ENCODE measurements around the gene AMACR. TPM values are rescaled to one million over a fixed set of nuclear protein-coding genes. Genes with fewer than 3 reads are reported as not detected.
"Not testable (repeated sequence)": the region's sequence is repeated elsewhere in the genome, so short reads cannot be mapped to it uniquely, and the experiment has no call there.

The AMACR gene
- total RNA-seq, 2 experiments from 2014 or later, result 6.6 to 9.5 TPM

DNA sequence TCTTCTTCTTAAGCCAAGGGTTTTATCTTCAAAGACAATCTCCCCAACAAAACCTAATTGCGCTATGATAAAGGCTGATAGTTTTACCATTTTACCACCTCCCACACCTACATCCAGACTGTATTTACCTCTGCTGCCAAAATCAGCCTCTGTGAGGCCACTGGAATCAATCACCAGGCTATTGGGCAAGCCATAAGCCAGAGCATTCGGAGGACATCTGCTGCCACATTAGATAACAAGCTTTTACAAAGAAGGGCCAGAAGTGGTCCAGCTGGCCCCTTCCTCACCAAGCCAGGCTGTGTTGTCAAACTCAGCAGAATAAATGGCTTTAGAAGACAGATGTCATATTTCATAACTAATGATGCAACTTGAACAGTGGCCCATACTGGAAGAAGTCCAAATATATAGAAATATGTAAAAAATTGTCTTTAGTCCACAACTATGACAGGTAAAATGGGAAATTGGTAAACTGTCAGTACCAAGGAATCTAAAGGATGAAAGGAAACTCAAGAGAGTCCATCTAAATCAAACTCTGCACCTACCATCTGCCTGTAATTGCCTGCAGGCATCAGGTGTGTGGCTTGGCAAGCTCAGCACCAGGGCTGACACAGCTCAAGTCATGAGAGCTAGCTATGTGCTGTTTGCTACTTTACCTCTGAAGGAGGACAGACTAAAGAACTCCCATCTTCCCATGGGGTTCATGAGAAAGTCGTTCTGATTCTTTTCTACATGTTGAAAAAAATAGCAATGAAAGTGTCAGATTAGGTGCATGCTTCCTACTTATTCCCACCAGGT is 39.4 kb downstream of the AMACR start:
- no peak overlapping the region for H3K4me3 Mint-ChIP-seq
- H3K36me3 Mint-ChIP-seq, result no peaks in the 10 kb centered on the region
- H3K27me3 Mint-ChIP-seq, result no peaks in the 10 kb centered on the region
- H3K27ac Mint-ChIP-seq, result no peak overlapping the region
- H3K9me3 Mint-ChIP-seq (ENCODE audit: low read depth), result no peaks in the 10 kb centered on the region
- CTCF ChIA-PET, result interaction anchor here (1.7 to 3.0 kb wide), 3 partner anchors 32 to 533 kb away, joined by 4 to 14 read pairs (median 10); partner anchors contain the start of genes RXFP3 and TARS1
- DNase-seq, result no peak
- no peak for ATAC-seq
- peaks cover 22% of the 10 kb centered on the region for H3K4me1 Mint-ChIP-seq

DNA sequence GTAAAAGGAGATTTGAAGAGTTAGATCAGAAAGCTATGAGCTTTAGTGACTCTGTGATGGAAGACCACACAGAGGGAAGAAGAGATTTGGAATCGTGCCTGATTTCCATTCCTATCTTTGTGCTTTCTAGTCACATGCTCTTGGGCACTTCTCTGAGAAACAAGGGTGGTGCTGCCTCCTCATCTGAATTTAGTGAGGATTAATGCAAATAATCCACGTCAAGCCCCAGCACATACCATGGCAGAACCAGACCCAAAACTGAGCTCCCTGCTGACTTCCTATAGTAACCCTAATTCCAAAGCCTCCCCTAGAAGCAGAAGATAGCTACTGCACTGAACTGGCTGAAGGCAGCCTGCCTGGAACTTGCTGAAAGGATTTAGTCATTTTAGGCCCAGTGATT is 41.0 kb downstream of the AMACR start:
- ATAC-seq (no peak), DNase-seq (no peak)
- Mint-ChIP-seq H3K9me3 (ENCODE audit: low read depth) (no peaks in the 10 kb centered on the region), H3K4me3 (no peak overlapping the region), H3K4me1 (peaks cover 16% of the 10 kb centered on the region), H3K36me3 (no peaks in the 10 kb centered on the region), H3K27me3 (peaks cover 4% of the 10 kb centered on the region), H3K27ac (no peak overlapping the region)
- CTCF ChIA-PET, result no interaction called here

DNA sequence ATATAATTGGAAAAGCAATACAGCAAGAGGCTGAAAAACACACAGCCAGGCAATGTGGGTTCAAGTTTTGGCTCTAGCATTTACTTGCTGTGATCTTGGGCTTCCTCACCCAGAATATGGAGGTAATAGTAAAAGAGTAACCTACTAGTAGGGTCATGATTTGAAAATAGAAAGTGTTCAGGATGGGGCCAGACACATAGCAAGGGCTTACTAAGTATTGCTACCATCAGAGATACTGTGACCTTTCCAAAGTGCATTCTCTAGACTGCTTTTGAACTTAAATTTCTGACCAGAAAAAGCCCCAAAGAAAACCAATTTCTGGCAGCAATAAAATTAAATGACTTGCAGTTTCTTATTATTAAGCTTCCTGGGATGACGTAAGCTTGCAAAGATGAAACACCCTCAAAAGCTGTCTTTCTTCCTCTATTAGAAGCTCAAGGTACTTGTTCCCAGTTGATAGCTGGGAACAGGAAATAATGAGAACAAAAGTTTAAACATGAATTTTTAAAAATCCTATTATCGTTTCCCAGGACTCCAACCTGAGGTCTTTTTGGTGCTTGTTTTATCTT is 43.6 kb downstream of the AMACR start:
- Mint-ChIP-seq H3K9me3 (ENCODE audit: low read depth) (no peaks in the 10 kb centered on the region), H3K36me3 (no peaks in the 10 kb centered on the region), H3K4me3 (no peak overlapping the region), H3K27me3 (peaks cover 22% of the 10 kb centered on the region), H3K4me1 (peaks cover 16% of the 10 kb centered on the region), H3K27ac (no peak overlapping the region)
- CTCF ChIA-PET, result interaction anchor here (0.9 to 2.3 kb wide), 2 partner anchors 29 to 32 kb away, joined by 3 to 7 read pairs; no protein-coding TSS in a partner anchor
- no peak for DNase-seq
- ATAC-seq, result no peak

DNA sequence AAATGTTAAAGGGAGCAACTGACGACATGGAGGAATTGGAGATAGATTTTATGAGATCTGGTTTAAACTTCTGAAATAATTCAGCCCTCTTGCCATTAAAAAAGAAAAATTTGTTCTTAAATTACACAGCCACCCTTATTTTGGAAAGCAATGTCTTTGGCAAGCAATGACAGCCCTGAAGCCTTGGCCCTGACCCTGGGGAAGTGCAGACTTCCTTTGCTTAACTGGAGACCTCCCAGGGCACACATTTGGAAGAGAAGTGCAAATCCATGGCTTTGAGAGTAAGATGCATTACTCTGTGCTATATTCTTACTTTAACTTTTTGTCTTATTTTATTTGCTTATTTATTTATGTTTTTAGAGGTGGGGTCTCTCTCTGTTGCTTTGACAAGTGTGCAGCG is 49.7 kb downstream of the AMACR start:
- H3K4me1 Mint-ChIP-seq, result no peaks in the 10 kb centered on the region
- no peak overlapping the region for H3K4me3 Mint-ChIP-seq
- peaks cover 35% of the 10 kb centered on the region for H3K27me3 Mint-ChIP-seq
- H3K27ac Mint-ChIP-seq, result no peak overlapping the region
- DNase-seq (no peak), ATAC-seq (no peak)
- peaks cover 3% of the 10 kb centered on the region for H3K9me3 Mint-ChIP-seq (ENCODE audit: low read depth)
- CTCF ChIA-PET, result interaction anchor here (1.2 kb wide), 1 partner anchor 12 kb away, joined by 3 read pairs; no protein-coding TSS in a partner anchor
- H3K36me3 Mint-ChIP-seq, result no peaks in the 10 kb centered on the region

DNA sequence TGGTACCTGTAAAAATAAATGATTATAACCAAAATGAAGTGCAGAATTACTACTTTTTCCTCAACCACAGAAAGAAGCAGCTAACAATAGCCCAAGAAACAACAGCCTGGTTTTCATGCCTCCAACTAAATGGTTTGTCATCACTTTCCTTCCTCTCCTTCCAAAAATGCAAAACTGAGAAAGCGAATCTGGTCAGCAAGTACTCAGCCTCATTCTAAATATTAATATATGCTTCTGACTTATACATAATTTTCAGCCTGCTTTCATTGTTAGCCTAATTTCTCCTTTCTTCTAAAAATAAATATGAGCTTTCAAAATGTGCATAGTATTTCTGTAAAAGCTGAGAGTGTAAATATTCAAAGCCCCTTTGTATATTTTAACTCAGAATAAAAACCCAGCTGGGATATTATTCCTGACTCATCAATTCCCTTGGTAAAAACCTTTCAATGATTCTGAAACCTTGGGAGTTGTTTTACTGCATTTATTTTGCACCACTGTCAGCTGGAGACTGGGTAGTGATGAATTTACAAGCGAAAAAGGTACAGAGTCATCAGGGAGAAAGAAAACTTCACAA is 50.2 kb downstream of the AMACR start:
- H3K27me3 Mint-ChIP-seq, result peaks cover 33% of the 10 kb centered on the region
- no peaks in the 10 kb centered on the region for H3K36me3 Mint-ChIP-seq
- no peak for DNase-seq
- ATAC-seq, result no peak
- no peak overlapping the region for H3K27ac Mint-ChIP-seq
- CTCF ChIA-PET, result no interaction called here
- H3K4me3 Mint-ChIP-seq, result no peak overlapping the region
- peaks cover 3% of the 10 kb centered on the region for H3K9me3 Mint-ChIP-seq (ENCODE audit: low read depth)
- no peaks in the 10 kb centered on the region for H3K4me1 Mint-ChIP-seq

DNA sequence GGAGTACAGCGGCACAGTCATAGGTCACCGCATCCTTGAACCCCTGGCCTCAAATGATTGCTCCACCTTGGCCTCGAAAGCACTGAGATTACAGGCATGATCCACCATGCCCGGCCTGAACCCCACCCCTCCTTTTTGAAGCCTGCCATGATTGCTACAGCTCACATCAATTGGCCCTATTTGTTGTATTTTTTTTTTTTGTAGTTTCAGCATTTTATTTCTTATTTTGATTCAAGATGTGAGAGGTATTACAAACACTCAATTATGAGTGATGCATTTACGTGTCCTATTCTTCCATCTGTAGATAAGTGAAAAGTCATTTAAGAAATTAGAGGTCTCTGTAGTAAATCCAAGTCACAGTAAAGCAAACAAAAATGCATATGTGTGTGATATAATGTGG is 55.7 kb downstream of the AMACR start:
- H3K9me3 Mint-ChIP-seq (ENCODE audit: low read depth); ATAC-seq; H3K27ac Mint-ChIP-seq; DNase-seq; H3K4me1 Mint-ChIP-seq; H3K36me3 Mint-ChIP-seq; H3K4me3 Mint-ChIP-seq; CTCF ChIA-PET: not testable (repeated sequence)
- peaks cover 20% of the 10 kb centered on the region for H3K27me3 Mint-ChIP-seq

DNA sequence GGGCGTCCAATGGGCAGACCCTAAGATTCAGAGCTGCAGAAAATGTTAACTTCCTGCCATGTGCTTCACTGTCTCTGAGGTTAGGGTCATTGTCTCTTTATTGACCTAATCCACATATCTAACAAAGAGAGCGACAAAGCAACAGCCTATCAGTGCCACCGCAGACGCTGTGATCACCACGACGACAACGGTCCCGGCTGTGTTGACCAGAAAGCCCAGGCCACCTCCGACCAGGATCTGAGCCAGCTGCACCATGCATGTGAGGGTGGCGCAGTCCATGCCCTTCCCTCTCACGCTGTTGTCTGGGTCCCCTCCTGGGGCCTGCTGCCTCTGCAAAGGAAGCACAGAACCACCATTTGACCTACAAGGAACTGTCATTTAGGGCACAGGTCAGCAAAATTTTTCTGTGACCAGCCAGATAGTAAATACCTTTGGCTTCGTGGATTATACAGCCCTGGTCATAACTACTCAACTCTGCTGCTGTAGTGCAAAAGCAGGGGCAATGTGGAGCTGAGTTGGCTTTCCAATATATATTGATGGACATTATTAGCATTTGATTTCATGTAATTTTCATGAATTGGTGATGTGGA is 63.2 kb downstream of the AMACR start:
- no peak overlapping the region for H3K27ac Mint-ChIP-seq
- ATAC-seq (no peak), DNase-seq (no peak)
- no peak overlapping the region for H3K4me3 Mint-ChIP-seq
- peaks cover 45% of the 10 kb centered on the region for H3K27me3 Mint-ChIP-seq
- H3K4me1 Mint-ChIP-seq, result no peaks in the 10 kb centered on the region
- H3K9me3 Mint-ChIP-seq (ENCODE audit: low read depth), result no peaks in the 10 kb centered on the region
- CTCF ChIA-PET, result no interaction called here
- H3K36me3 Mint-ChIP-seq, result no peaks in the 10 kb centered on the region

DNA sequence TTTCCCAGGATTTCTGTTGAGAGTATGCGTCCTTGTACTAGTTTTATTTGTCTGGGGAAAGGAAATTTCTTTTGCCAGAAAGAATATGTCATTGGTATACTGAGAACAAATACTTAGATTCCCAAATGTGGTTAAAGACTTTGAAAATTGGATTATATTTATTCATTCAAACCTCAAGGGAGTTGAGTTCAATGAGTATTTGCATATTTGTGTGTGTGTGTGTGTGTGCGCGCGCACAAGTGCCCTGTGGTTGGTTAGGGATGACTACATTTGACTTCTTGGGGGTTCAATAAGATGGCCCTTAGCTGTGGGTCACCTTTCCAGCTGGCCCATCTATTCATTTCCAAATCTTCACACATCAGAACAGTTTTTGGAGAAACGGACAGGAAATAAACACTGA is 66.8 kb downstream of the AMACR start:
- ATAC-seq (no peak), DNase-seq (no peak)
- Mint-ChIP-seq H3K27ac (no peak overlapping the region), H3K4me1 (peaks cover 1% of the 10 kb centered on the region), H3K27me3 (peaks cover 58% of the 10 kb centered on the region), H3K9me3 (ENCODE audit: low read depth) (no peaks in the 10 kb centered on the region), H3K4me3 (no peak overlapping the region), H3K36me3 (no peaks in the 10 kb centered on the region)
- CTCF ChIA-PET, result no interaction called here

DNA sequence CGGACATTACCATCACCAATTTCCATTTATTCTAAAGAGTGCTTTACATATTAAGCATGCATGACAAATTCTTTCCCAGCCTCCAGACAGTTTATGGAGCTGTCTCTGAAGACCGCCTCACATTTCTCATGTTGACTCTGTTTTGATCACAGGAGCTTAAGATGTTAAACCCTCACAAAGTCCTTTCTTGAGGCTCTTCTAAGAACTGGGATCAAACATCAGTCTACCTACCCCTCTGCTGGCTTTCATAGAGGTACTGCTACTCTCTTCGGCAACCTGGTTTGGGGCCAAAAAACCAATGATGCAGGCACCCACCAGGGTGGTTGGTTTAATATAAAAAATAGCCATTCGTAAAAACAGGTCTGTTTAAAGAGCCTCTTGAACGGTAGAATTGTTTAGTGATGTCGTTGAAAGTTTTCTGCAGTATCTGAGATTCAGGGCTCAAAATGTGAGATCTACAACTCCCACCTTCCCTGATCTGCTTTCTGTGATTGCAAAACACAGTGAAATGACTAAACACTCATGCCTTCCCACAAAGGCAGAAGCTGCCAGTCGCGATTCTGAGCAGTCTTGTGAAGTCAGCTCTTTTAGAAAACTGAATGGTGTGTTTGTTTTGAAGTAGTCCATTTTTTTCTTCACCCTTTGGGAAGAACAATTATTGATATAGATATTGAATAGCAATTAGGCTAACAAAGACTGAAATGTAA is 68.1 kb downstream of the AMACR start:
- no peaks in the 10 kb centered on the region for H3K36me3 Mint-ChIP-seq
- CTCF ChIA-PET, result no interaction called here
- ATAC-seq, result no peak
- no peak for DNase-seq
- no peak overlapping the region for H3K27ac Mint-ChIP-seq
- H3K4me3 Mint-ChIP-seq, result no peak overlapping the region
- H3K27me3 Mint-ChIP-seq, result peaks cover 68% of the 10 kb centered on the region
- H3K4me1 Mint-ChIP-seq, result peaks cover 3% of the 10 kb centered on the region
- no peaks in the 10 kb centered on the region for H3K9me3 Mint-ChIP-seq (ENCODE audit: low read depth)

DNA sequence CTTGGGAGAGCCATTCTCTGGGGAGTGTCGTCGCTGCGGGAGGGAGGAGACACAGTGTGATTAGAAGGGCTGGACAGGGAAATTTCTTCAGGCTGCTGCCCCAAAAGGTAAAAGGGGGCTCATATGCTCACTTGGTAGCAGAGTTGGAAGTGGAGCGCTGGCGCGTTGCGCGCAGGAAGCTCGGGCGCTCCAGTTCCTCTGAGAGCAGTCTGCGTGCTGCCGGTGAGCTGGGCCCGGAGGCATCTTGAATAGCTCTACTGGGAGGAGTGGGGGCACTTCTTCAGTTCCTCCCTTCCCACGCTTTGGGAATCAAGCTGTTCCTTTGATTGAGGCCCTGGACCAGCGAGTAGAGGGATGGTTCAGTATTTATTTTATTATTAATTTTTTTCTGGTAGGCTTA is 69.0 kb downstream of the AMACR start:
- H3K27ac Mint-ChIP-seq, result no peak overlapping the region
- no peaks in the 10 kb centered on the region for H3K9me3 Mint-ChIP-seq (ENCODE audit: low read depth)
- H3K4me1 Mint-ChIP-seq, result peaks cover 3% of the 10 kb centered on the region
- H3K27me3 Mint-ChIP-seq, result peaks cover 72% of the 10 kb centered on the region
- CTCF ChIA-PET, result no interaction called here
- DNase-seq, result no peak
- H3K36me3 Mint-ChIP-seq, result no peaks in the 10 kb centered on the region
- no peak for ATAC-seq
- no peak overlapping the region for H3K4me3 Mint-ChIP-seq

DNA sequence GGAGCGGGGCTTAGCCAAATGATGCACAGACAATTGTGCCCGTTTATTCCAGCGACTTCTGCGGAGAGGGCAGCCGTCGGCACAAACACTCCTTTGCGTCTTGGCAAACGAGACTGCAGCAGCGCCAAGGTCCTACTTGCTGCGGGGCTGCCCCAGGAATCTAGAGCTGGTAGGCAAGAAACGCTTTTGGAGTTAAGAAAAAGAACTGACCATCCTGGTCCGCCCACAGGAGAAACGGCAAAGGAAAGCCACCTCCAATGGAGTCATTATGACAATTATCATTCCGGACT is 69.4 kb downstream of the AMACR start:
- H3K4me3 Mint-ChIP-seq, result no peak overlapping the region
- H3K27me3 Mint-ChIP-seq, result peaks cover 73% of the 10 kb centered on the region
- CTCF ChIA-PET, result no interaction called here

DNA sequence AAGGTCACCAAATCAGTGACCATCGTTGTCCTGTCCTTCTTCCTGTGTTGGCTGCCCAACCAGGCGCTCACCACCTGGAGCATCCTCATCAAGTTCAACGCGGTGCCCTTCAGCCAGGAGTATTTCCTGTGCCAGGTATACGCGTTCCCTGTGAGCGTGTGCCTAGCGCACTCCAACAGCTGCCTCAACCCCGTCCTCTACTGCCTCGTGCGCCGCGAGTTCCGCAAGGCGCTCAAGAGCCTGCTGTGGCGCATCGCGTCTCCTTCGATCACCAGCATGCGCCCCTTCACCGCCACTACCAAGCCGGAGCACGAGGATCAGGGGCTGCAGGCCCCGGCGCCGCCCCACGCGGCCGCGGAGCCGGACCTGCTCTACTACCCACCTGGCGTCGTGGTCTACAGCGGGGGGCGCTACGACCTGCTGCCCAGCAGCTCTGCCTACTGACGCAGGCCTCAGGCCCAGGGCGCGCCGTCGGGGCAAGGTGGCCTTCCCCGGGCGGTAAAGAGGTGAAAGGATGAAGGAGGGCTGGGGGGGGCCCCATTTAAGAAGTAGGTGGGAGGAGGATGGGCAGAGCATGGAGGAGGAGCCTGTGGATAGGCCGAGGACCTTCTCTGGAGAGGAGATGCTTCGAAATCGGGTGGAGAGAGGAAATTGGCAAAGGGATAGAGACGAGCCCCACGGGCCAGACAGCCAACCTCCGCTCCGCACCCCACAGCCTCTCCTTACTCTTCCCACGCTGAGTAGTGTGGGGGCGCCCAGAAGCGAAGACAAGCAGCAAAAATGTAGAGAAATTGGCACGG is 69.9 kb downstream of the AMACR start:
- no peak overlapping the region for H3K27ac Mint-ChIP-seq
- no peak for ATAC-seq

More for the DNA sequence above, 69.4 kb downstream of the AMACR start:
- Mint-ChIP-seq H3K27ac (no peak overlapping the region), H3K4me1 (peaks cover 3% of the 10 kb centered on the region), H3K36me3 (no peaks in the 10 kb centered on the region), H3K9me3 (ENCODE audit: low read depth) (no peaks in the 10 kb centered on the region)
- DNase-seq (no peak), ATAC-seq (no peak)

More for the DNA sequence above, 69.9 kb downstream of the AMACR start:
- H3K36me3 Mint-ChIP-seq, result no peaks in the 10 kb centered on the region
- H3K4me1 Mint-ChIP-seq, result peaks cover 3% of the 10 kb centered on the region
- peaks cover 75% of the 10 kb centered on the region for H3K27me3 Mint-ChIP-seq
- H3K9me3 Mint-ChIP-seq (ENCODE audit: low read depth), result no peaks in the 10 kb centered on the region
- CTCF ChIA-PET, result no interaction called here
- no peak overlapping the region for H3K4me3 Mint-ChIP-seq
- DNase-seq, result no peak
